NB4 (cell line): ENCODE measurements around the gene ARHGAP12.
"Not testable (repeated sequence)": the region's sequence is repeated elsewhere in the genome, so short reads cannot be mapped to it uniquely, and the experiment has no call there.

Experiments
- MYC ChIP-seq: IDR thresholded peaks from 2 replicates; pipeline ENCODE4 v1.6.1; 2011; ENCODE audit warnings: low read depth, low read length
- POLR2A ChIP-seq: IDR thresholded peaks from 2 replicates; pipeline ENCODE4 v1.6.1; 2011; ENCODE audit warnings: mild to moderate bottlenecking; ENCODE audit not compliant: insufficient read length; ENCODE audit errors: extremely low read depth
- TF ChIP-seq, protein P1 (sequence below): IDR thresholded peaks from 2 replicates; pipeline ENCODE4 v1.6.1; 2011; ENCODE audit warnings: low read depth, low read length
- TF ChIP-seq, protein P2 (sequence below): IDR thresholded peaks from one replicate; pipeline ENCODE4 v1.5.1; 2012; ENCODE audit warnings: low read depth, low read length

DNA sequence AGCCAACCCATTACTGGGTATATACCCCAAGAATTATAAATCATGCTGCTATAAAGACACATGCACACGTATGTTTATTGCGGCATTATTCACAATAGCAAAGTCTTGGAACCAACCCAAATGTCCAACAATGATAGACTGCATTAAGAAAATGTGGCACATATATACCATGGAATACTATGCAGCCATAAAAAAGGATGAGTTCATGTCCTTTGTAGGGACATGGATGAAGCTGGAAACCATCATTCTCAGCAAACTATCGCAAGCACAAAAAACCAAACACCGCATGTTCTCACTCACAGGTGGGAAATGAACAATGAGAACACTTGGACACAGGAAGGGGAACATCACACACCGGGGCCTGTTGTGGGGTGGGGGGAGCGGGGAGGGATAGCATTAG lies 32.9 kb downstream of the ARHGAP12 start:
- TF ChIP-seq, protein P1, sequence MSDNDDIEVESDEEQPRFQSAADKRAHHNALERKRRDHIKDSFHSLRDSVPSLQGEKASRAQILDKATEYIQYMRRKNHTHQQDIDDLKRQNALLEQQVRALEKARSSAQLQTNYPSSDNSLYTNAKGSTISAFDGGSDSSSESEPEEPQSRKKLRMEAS = not testable (repeated sequence)
- TF ChIP-seq POLR2A, MYC: not testable (repeated sequence)
- TF ChIP-seq, protein P2, sequence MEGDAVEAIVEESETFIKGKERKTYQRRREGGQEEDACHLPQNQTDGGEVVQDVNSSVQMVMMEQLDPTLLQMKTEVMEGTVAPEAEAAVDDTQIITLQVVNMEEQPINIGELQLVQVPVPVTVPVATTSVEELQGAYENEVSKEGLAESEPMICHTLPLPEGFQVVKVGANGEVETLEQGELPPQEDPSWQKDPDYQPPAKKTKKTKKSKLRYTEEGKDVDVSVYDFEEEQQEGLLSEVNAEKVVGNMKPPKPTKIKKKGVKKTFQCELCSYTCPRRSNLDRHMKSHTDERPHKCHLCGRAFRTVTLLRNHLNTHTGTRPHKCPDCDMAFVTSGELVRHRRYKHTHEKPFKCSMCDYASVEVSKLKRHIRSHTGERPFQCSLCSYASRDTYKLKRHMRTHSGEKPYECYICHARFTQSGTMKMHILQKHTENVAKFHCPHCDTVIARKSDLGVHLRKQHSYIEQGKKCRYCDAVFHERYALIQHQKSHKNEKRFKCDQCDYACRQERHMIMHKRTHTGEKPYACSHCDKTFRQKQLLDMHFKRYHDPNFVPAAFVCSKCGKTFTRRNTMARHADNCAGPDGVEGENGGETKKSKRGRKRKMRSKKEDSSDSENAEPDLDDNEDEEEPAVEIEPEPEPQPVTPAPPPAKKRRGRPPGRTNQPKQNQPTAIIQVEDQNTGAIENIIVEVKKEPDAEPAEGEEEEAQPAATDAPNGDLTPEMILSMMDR = not testable (repeated sequence)
